ENCODE data around the gene TMEM114.
"Not testable (repeated sequence)": the region's sequence is repeated elsewhere in the genome, so short reads cannot be mapped to it uniquely, and the experiment has no call there.

The TMEM114 gene

GRCh38 chr16:8571061-8571596, 19.2 kb downstream of the TMEM114 start:
- Histone ChIP-seq H3K9ac (ENCODE audit: low read length) (no peak overlapping the region), H2AFZ (ENCODE audit: low read depth, low read length, severe bottlenecking) (no peak overlapping the region), H3K9me3 (ENCODE audit: insufficient read depth, low read length) (no peaks in the 10 kb centered on the region), H4K20me1 (ENCODE audit: low read depth, low read length) (no peaks in the 10 kb centered on the region), H3K36me3 (ENCODE audit: low read length) (no peaks in the 10 kb centered on the region), H3F3A (ENCODE audit: insufficient read depth) (no peaks in the 10 kb centered on the region), H3K79me2 (ENCODE audit: insufficient read depth, low read length) (no peaks in the 10 kb centered on the region), H3K27ac (ENCODE audit: low read depth, low read length) (no peak overlapping the region), H3K27me3 (ENCODE audit: low read length) (no peaks in the 10 kb centered on the region), H3K4me2 (ENCODE audit: low read depth, low read length, poor library complexity, severe bottlenecking) (no peak overlapping the region), H3K4me3 (ENCODE audit: insufficient read depth, low read length, poor library complexity, severe bottlenecking) (no peak overlapping the region), H3K9me2 (replicated peaks; ENCODE audit: insufficient read depth, low read length) (no peaks in the 10 kb centered on the region)
- TF ChIP-seq EZH2phosphoT487 (conservative IDR thresholded peaks at IDR 0.05; ENCODE audit: low read length) (no peak), CTCF (IDR thresholded peaks at IDR 0.05; ENCODE audit: insufficient read depth, low read length, poor library complexity, severe bottlenecking) (no peak)

GRCh38 chr16:8570393-8570792, 19.9 kb downstream of the TMEM114 start:
- not testable (repeated sequence) for H3K36me3 ChIP-seq (ENCODE audit: low read length); H3K27me3 ChIP-seq (ENCODE audit: low read length); H3F3A ChIP-seq (ENCODE audit: insufficient read depth); H3K4me3 ChIP-seq (ENCODE audit: insufficient read depth, low read length, poor library complexity, severe bottlenecking); H4K20me1 ChIP-seq (ENCODE audit: low read depth, low read length); H3K9me3 ChIP-seq (ENCODE audit: insufficient read depth, low read length); H3K27ac ChIP-seq (ENCODE audit: low read depth, low read length); H3K4me2 ChIP-seq (ENCODE audit: low read depth, low read length, poor library complexity, severe bottlenecking); H3K9me2 ChIP-seq (replicated peaks; ENCODE audit: insufficient read depth, low read length); H2AFZ ChIP-seq (ENCODE audit: low read depth, low read length, severe bottlenecking); H3K9ac ChIP-seq (ENCODE audit: low read length); H3K79me2 ChIP-seq (ENCODE audit: insufficient read depth, low read length)

GRCh38 chr16:8569650-8570346, 20.5 kb downstream of the TMEM114 start:
- H3F3A ChIP-seq (ENCODE audit: insufficient read depth): peaks cover 6% of the 10 kb centered on the region; the same call in 1 of the 2 replicates
- no peaks in the 10 kb centered on the region for H3K79me2 ChIP-seq (ENCODE audit: insufficient read depth, low read length)
- no peaks in the 10 kb centered on the region for H4K20me1 ChIP-seq (ENCODE audit: low read depth, low read length)
- H2AFZ ChIP-seq (ENCODE audit: low read depth, low read length, severe bottlenecking): no peak overlapping the region
- no peaks in the 10 kb centered on the region for H3K9me2 ChIP-seq (replicated peaks; ENCODE audit: insufficient read depth, low read length)
- H3K4me2 ChIP-seq (ENCODE audit: low read depth, low read length, poor library complexity, severe bottlenecking): no peak overlapping the region
- TF ChIP-seq CTCF (IDR thresholded peaks at IDR 0.05; ENCODE audit: insufficient read depth, low read length, poor library complexity, severe bottlenecking): no peak
- no peak for TF ChIP-seq EZH2phosphoT487 (conservative IDR thresholded peaks at IDR 0.05; ENCODE audit: low read length)
- no peaks in the 10 kb centered on the region for H3K9me3 ChIP-seq (ENCODE audit: insufficient read depth, low read length)
- no peaks in the 10 kb centered on the region for H3K27me3 ChIP-seq (ENCODE audit: low read length)
- H3K27ac ChIP-seq (ENCODE audit: low read depth, low read length): no peak overlapping the region
- H3K36me3 ChIP-seq (ENCODE audit: low read length): no peaks in the 10 kb centered on the region
- H3K4me3 ChIP-seq (ENCODE audit: insufficient read depth, low read length, poor library complexity, severe bottlenecking): no peak overlapping the region
- H3K9ac ChIP-seq (ENCODE audit: low read length): no peak overlapping the region

- H3K4me3 ChIP-seq (ENCODE audit: insufficient read depth, low read length, poor library complexity, severe bottlenecking): no peak overlapping the region
- H3K9me2 ChIP-seq (replicated peaks; ENCODE audit: insufficient read depth, low read length): no peaks in the 10 kb centered on the region
- peaks cover 8% of the 10 kb centered on the region; the same call in 1 of the 2 replicates for H3F3A ChIP-seq (ENCODE audit: insufficient read depth)
- TF ChIP-seq CTCF (IDR thresholded peaks at IDR 0.05; ENCODE audit: insufficient read depth, low read length, poor library complexity, severe bottlenecking): no peak
- TF ChIP-seq EZH2phosphoT487 (conservative IDR thresholded peaks at IDR 0.05; ENCODE audit: low read length): no peak
- H3K27ac ChIP-seq (ENCODE audit: low read depth, low read length): no peak overlapping the region
- H3K4me2 ChIP-seq (ENCODE audit: low read depth, low read length, poor library complexity, severe bottlenecking): peak overlapping the region; percentile 8
- peaks cover 3% of the 10 kb centered on the region; the same call in 1 of the 2 replicates for H3K9me3 ChIP-seq (ENCODE audit: insufficient read depth, low read length)
- no peak overlapping the region for H2AFZ ChIP-seq (ENCODE audit: low read depth, low read length, severe bottlenecking)
- no peaks in the 10 kb centered on the region for H4K20me1 ChIP-seq (ENCODE audit: low read depth, low read length)
- no peaks in the 10 kb centered on the region for H3K79me2 ChIP-seq (ENCODE audit: insufficient read depth, low read length)
- no peaks in the 10 kb centered on the region for H3K36me3 ChIP-seq (ENCODE audit: low read length)
- H3K27me3 ChIP-seq (ENCODE audit: low read length): no peaks in the 10 kb centered on the region
- no peak overlapping the region for H3K9ac ChIP-seq (ENCODE audit: low read length)
Measured at GRCh38 chr16:8568231-8568617, 22.1 kb downstream of the TMEM114 start.
